ENCODE data around the gene GLO1.

- peak; percentile 34 for TF ChIP-seq POLR2A (IDR thresholded peaks at IDR 0.05; ENCODE audit: low read length)
- no peak for TF ChIP-seq GATA1 (IDR thresholded peaks at IDR 0.05; ENCODE audit: low read depth, low read length)
Observed at GRCh38 chr6:38639498-38640215, 63.3 kb downstream of the GLO1 start, which contains the start of gene BTBD9.

Data from erythroblast (primary cell).